ENCODE data around the gene GATA3.

Gene GATA3

DNA sequence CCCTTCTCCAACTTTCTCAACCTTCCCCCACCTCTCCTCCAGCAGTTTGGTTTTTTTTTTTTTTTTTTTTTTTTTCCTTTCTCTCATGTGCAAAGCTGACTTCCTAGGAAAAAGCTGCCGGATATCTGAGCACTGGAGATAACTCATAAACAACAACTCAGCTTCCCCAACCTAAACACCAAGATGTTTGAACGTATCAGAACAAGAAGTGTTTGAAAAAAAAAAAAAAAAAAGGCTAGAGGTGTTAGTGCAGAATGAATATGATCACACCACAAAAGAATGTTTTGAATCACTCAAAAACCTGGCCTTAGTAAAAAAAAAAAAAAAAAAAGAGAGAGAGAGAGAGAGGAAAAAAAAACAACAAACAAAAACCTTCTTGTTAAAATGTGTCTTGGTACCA lies 11.2 kb downstream of the GATA3 start:
- DNase-seq: no peak

DNA sequence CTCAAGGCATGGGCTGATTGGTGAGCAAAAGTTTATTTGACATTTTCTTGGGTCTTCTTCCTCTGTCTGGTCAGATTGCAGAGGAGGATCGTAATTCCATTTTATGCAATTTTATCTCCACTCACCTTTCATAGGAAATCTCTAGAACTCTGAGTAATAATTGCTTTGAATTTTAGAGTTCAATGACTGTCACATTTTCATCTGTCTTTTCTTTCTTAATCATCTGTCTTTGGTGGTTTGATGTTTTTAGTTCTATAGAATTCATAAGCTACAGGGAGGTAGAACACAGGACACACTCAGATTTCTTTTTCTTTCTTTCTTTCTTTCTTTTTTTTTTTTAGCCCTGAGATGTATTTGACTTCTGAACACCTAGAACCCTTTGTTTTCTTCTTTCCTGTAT lies 11.6 kb downstream of the GATA3 start:
- DNase-seq: no peak

DNA sequence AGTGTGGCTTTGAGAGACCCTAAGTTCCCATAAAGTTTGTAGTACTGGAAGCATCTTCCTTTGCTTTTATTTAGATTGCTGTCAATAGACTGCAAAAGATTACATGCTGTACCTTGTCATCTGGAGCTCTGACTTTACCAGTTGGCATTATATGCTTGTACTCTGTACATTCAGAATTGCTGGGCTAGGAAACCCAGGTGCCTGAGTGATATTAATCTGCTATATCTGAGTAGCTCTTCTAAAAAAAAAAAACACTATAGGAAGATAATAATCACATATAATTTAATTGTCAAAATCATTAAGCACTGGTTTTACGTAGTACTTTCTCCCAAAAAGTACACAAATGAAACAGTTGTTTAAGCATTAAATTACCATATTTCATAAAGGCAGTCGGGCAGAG lies 12.3 kb downstream of the GATA3 start:
- DNase-seq: no peak

DNA sequence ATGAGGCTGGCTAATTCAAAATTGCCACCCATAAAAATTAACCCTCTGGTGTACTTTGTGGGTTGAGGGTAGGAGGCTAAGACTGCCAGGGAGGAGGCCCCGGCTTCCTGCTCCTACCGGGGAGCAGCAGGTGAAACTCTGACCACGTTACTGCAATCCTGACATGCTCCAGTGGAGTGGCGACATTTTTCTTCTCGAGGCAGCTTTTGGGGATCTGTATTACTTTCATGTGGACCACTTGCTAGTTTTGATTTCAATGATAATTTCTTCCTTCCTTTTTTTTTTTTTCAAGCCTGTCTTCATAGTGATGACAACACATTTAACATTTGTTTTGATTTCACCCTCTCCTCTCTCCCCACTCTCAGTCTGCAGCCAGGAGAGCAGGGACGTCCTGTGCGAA lies 14.6 kb downstream of the GATA3 start:
- no peak for DNase-seq

DNA sequence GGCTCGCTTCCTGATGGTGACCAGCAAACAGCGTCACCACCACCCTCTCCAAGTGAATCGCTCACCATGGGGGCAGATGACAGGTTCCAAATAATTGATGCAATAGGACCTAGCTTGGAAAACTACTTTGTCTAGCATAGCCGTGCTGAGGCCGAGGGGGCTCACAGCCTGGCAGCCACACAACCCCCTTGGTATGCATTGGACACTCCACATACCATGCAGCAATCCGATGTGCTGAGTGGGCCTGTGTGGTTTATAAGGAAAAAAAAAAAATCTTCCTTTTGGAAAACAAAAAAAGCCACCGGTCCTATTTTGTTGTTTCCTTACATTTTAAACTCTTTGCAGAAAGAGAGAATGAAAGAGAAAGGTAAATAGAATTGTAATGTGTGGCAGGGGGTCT lies 15.1 kb downstream of the GATA3 start:
- DNase-seq: no peak

DNA sequence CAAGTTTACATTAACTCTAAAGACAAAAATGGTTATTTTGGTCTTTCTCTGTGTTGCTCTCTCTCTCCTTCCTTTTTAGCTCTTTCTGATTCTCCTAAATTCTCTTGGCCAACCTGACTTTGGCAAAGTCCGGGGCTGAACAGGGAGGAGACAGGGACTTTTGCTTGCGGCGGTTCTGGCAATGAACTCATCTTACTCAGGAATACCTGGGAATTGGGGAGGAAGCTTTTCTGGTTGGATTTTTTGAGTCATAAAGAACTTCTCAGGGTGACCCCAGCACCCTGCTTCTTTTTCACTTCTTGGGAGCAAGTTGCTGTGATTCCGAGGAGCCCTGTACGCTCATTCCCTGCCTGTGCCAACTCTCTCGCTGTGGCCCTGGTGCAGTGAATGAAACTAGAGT lies 16.0 kb downstream of the GATA3 start:
- no peak for DNase-seq

DNA sequence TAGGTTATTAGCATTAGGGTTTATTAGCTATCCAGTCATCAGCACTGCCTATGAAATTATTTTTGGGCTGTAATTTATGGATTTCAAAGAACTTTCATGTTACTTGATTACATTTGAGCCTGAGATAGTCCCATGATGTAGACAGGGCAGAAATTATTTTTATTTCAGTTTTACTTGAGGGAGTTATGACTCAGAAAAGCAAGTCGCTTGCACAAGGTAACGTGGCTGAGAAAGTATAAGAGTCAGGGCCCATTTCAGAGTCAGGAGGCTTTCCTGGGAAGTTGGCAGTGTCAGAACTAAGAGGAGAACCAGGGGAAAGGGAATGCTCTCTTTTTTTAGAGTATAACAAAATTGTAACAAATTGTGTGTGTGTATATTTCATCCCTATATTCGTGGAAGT lies 16.5 kb downstream of the GATA3 start:
- DNase-seq: no peak

DNA sequence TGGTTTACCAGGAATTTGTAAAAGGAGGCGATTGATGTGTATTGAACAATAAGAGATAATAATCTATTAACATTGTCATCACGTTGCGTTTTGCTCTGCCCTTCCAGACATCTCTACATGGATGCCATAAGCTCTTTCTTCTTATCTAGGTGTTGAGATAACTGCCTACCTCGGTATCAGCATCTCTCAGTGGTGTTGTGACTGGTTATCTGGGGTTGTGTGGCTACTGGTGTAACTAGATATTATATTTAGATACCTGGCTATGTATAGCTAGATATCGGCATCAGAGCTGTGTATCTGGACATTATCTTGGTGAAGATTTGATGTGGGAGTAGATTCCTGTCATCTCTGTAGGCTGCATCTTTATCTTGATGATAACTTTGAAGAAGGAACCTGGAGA lies 17.2 kb downstream of the GATA3 start:
- DNase-seq: no peak

DNA sequence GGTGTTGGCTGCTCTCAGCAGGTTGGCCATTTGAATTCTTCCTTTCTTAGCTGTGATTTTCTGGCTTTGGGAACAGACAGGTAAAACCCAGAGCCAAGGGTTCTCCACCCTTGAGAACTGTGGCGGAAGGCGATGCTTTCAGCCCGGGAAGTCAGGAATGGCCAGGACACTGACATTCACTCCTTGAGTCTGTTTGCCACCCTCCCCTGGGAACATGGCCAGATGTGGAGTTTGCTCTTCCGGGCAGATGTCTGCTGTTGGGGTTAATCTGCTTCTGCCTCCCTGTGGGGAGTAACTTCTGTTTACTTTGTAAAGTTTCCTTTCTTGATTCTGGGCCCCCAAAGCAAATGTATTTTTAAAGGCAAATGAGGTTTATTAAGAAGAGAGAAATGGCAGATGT lies 17.7 kb downstream of the GATA3 start:
- DNase-seq: no peak

DNA sequence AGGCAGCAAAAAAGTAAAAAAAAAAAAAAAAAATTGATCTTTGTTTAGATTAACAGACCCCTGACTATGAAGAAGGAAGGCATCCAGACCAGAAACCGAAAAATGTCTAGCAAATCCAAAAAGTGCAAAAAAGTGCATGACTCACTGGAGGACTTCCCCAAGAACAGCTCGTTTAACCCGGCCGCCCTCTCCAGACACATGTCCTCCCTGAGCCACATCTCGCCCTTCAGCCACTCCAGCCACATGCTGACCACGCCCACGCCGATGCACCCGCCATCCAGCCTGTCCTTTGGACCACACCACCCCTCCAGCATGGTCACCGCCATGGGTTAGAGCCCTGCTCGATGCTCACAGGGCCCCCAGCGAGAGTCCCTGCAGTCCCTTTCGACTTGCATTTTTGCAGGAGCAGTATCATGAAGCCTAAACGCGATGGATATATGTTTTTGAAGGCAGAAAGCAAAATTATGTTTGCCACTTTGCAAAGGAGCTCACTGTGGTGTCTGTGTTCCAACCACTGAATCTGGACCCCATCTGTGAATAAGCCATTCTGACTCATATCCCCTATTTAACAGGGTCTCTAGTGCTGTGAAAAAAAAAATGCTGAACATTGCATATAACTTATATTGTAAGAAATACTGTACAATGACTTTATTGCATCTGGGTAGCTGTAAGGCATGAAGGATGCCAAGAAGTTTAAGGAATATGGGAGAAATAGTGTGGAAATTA lies 19.4 kb downstream of the GATA3 start:
- no peak for DNase-seq

DNA sequence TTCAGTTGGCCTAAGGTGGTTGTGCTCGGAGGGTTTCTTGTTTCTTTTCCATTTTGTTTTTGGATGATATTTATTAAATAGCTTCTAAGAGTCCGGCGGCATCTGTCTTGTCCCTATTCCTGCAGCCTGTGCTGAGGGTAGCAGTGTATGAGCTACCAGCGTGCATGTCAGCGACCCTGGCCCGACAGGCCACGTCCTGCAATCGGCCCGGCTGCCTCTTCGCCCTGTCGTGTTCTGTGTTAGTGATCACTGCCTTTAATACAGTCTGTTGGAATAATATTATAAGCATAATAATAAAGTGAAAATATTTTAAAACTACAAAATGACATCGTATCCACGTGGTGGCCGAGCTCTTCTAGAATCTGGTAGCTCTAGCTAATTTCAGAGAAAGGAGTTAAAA lies 20.4 kb downstream of the GATA3 start:
- no peak for DNase-seq

DNA sequence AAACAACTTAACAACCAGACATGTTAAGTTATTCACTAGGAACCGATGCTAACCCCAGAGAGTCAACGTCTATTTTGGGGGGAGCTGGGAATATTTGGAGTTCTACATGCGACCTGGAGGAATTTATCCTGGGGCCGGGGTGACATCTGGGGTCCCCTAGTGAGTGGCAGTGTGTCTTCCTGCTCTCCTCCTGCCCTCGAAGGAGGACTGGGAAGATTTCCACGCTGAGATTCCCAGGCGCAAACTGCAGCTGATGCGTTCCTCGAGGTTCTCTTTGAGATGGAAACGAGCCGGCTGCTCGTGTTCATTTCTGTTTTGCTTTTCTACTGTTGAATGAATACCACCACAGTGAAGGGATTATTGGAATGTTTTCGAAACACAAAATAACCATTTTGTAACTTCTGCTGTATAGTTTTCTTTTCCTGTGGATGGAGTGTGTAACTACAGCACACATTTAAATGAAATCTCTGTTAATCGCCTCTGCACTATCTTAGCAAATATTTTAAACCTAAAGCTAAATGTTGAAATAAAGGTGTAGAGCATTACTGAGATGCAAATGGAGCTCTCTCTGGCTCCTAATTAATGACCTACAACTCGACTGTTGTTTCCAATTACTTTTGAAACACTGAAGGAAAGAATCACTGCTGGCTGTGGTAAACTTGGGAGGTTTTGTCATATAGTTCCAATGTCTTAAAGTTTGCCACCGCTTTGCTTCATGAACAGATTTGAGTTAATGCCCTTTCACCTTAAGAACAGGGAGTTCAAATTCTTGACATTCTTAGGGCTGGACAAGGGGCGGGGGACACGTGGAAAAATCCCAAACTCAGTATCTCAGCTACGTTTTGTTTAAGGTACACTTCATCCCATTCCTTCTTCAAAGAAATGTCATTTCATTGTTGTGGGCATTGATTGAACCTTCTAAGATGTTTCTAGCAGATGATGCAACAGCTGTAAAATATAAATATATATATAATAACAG lies 21.1 kb downstream of the GATA3 start:
- no peak for DNase-seq

DNA sequence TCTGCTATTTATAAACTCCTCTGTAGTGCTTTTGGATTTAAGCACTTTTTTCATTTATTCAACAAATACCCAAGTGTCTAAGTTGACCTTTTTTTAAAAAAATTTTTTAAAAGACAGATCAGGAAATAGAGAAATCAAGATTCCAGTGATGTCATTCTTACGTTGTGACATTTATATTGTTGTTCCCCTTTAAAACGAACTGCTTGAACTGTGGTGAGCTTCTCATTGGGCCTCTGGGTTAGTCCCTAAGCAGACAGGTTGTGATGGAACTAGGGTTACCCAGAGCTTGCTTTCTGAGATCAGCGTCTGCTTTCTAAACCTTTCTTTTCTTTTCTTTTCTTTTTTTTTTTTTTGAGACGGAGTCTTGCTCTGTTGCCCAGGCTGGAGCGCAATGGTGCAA lies 22.4 kb downstream of the GATA3 start:
- no peak for DNase-seq

DNA sequence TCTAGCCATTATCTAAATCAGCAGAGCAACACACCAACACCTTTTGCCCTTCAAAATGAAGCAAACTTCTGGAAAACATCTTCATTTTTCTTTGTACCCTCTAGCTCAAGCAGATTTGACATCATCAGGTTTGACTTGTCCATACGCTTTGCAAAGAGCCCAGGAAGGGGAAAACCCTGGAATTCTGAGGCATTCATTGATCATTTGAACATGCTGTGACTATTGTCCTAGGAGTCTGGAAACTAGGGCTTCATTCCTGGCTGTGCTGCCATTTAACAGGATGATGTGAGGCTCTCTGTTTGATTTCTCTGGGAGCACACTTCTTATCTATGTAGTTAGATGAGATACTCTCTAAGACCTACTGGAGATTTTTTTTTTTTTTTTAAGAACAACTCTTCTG lies 23.5 kb downstream of the GATA3 start:
- no peak for DNase-seq

DNA sequence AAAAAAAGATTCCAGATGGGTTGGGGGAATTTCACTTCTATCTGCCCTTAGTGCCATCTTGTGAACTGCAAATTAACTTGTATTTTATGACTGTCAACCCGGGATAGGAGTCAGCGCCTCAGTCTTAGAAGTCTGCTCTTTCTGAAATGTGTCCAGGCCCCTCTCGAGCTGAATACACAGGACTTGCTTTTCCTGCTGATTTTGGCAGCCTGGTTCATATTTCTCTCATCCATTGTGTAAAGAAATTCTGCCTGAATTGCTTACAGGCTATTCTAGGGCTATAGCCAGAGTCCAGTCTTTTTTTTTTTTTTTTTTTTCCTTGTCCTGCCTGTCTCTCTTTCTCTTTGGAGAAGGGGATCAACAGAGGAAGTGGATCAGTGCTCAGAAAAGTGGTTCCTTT lies 24.6 kb downstream of the GATA3 start:
- DNase-seq: no peak

DNA sequence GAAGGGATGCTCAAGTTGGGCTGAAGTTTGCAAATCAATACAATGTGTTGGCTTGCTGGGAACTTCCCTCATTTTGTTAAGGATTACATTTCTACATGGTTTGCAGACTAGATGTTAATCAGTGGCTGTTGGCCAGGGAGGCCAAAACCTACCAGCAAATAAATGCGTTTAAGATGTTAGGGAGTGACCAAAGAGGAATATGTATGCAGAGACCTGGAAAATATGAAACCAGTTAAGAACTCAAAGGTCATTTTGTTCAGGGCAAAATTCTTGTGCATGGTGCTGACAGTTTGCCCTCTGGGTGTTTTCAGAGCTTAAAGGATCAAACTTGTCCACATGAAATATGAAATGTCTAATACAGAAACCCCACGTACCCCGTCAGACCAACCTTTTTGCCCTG lies 30.3 kb downstream of the GATA3 start:
- DNase-seq: no peak

DNA sequence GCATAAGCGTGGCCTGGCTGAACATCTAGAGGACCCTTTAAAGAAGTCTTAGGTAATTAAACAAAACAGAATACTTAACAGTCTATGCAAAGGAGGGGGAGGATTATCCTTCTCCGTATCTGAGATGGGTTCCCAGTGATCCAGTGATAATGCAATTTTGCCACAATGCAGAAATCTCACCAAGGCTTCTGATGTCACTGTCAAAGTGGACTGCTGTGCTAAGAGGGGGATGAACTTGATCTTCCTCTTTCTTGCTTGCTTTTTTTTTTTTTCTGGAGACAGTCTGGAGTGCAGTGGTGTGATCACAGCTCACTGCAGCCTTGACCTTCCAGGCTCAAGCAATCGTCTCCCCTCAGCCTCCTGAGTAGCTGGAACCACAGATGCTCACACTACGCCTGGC lies 30.8 kb downstream of the GATA3 start:
- no peak for DNase-seq

DNA sequence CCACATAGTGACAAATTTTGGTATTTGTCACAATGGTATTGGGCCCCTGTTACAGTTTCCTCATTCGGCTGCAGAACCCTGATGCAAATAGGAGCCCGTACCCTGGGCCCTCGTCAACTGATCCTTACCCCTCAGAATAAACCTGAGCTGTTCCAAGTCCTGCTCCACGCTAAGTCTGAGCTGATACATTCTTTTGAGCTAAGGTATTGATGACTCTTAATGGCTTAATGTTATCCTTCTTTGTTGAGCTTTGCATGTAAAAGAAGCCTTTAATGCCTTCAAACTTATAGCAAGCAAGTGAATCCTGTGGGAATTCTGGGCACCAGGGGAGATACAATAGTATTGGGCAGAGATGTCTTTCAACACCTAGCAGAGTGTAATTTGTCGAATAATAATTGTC lies 31.8 kb downstream of the GATA3 start:
- no peak for DNase-seq

DNA sequence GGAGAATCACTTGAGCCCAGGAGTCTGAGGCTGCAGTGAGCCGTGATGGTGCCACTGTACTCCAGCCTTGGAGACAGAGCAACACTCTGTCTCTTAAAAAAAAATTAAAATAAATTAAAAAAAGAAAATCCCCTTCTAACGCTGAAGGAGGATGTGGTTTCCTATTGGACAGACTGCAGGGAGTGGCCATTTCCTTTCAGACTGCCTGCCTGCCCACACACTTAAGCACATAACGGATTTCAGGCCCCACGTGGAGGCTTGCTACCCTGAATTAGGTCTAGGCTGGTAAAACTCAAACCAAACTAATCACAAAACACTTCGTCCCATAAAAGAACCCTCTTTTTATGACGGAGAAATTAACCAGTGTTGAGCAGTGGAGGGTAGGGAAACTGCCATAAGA lies 34.0 kb downstream of the GATA3 start:
- DNase-seq: peak; percentile 62

DNA sequence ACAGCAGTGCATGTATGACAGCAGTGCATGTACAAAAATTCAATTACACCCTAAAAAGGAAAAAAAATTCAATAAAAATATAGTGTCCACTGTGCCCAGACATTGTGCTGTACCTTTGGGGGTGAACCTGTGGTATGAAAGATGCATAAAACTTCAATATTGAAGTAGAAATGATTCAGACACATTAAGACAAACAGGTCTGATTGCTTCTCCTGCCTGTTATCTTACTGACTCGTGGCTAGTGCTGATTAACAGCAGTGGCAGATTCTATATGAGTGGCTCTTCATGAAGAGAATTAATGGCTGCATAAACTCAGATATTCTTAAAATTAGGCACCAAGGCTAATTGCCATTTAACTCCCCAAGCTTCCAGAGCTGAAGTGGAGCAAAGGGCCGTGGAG lies 37.9 kb downstream of the GATA3 start:
- no peak for DNase-seq

DNA sequence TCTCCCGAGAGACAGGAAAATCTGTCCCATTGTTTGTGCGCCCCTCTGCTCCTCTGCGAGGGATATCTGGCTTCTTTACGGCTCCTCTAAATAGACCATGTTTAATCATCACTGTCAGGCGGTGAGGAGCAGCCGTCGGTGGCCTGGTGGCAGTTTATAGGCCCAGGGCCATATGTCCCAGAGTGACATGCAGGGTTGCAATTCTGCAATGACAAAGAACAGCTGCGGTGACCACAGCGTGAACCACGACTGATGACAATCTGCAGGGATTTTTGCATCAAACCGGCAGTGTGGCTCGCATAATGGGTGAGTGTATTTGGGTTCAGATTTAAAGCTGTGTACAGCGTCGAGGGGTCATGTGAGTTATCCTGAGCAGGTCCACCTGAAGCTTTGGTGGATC lies 41.5 kb downstream of the GATA3 start:
- no peak for DNase-seq

DNA sequence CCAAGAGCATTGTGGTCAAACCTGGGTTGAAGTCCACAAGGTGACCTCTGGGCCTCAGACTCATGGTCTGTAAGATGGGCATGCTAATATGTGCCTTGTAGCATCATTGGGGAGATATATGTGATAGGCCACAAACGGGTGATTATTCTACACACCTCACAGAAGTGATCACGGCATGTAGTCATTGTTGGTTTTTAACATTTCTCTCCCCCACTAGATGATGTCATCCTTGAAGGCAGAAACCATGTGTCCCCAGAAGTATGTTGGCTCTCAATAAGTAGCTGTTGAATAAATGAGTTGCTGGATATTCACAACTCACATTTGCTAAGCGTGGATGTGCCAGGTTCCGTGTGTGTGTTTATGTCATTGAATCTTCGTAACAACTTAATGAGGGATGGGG lies 42.4 kb downstream of the GATA3 start:
- DNase-seq: no peak

DNA sequence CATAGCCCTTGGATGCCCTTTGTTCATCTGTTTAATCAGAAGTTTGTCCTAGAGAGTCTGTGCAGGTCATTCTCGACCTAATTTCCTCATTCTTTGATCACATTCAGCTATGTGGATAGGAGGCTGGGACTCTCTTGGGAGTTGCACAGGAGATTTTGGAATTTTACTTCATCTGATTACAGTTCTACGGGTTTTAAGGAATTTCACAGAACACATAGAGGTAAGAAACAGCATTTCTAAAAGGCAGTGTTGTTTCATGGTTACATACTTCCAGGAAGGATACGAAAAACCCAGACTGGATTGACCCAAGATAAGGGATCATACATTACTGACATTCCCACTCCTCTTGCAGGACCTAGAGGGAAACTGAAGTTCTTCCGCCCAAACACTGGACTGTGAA lies 45.9 kb downstream of the GATA3 start:
- no peak for DNase-seq

DNA sequence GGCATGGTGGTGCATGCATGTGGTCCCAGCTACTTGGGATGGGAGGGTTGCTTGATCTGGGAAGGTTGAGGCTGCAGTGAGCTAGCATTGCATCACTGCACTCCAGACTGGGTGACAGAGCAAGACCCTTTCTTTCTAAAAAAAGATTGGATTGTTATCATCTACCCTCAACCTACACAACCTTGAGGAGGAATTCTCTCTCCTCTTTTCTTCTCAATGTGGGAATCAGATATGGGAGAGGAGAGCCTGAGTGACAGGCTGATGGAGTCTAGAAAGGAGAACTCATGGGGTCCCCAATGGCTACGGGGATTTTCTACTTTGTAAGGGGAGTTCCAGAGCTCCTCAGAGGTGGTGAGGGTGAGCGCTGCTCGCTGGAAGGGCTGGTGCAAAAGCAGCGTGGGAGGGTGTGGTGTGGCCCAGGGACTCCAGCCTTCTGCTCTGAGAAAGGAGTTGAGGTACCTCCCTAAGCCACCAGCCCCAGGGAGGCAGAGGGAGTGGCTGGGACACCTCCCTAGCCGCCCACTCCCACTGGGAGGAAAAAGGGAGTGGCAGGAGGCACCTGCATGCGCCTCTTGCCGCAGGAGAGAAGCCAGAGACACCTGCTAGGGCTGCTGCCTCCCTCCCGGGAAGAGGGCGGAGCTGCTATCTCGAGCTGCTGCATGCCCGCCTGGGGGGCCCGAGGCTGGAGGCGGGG lies 48.4 kb downstream of the GATA3 start:
- DNase-seq: no peak
